Adrenal gland (tissue), 12 donors: ENCODE measurements around the gene CEP83. TPM values are rescaled to one million over a fixed set of nuclear protein-coding genes. Genes with fewer than 3 reads are reported as not detected.
A peak's percentile ranks its signal among the peaks of the same experiment; 100 is the strongest.

Experiments
- DNase-seq, 7 donors: peaks; one replicate each; pipeline ENCODE4 v3.0.0-alpha.2; 2019 to 2020
- H3K27ac ChIP-seq, 5 donors: fragments of 200-600 bp; sonication (generic) in 4 of 5; 1 replicate in 3 of 5; 2 replicates in 2 of 5; pipeline versions ENCODE4 v1.5.1 to v1.8.0; 2016 to 2020; ENCODE audit warnings: mild to moderate bottlenecking in 1 of 5
- H3K27me3 ChIP-seq: fragments of 200-600 bp; 2 replicates; pipeline ENCODE4 v1.8.0; 2021
- H3K36me3 ChIP-seq, 2 donors: fragments of 200-600 bp; replicated peaks in 1 of 2; 1 replicate in 1 of 2; 2 replicates in 1 of 2; pipeline versions ENCODE4 v1.5.1 to v1.8.0; 2018 to 2022
- H3K4me1 ChIP-seq, 2 donors: fragments of 200-600 bp; replicated peaks in 1 of 2; 1 replicate in 1 of 2; 2 replicates in 1 of 2; pipeline versions ENCODE4 v1.5.1 to v1.8.0; 2018 to 2021
- H3K4me3 ChIP-seq, 4 donors: fragments of 200-600 bp; sonication (generic) in 3 of 4; one replicate each; pipeline ENCODE4 v1.5.1; 2016 to 2018
- H3K9me3 ChIP-seq, 3 donors: fragments of 200-600 bp; sonication (generic) in 1 of 3; replicated peaks in 1 of 3; 1 replicate in 2 of 3; 2 replicates in 1 of 3; pipeline versions ENCODE4 v1.5.1 to v1.8.0; 2016 to 2021
- POLR2A ChIP-seq, 2 donors: fragments of 450-650 bp; IDR thresholded peaks; one replicate each; pipeline ENCODE4 v1.6.1; 2017; ENCODE audit warnings: antibody characterized with exemption in 2 of 2, mild to moderate bottlenecking in 2 of 2, moderate library complexity in 1 of 2
- WGBS, 4 donors: extraction: QIAGEN DNeasy Blood & Tissue Kit in 2 of 4; methylation state at CpG; one replicate each; pipeline versions ENCODE4 v1.1.5 to v1.1.7; 2013 to 2017; 5-methylcytosine and 5-hydroxymethylcytosine counted together
- intact Hi-C, 2 donors: fragments of 100-400 bp; cut with DNase I; formaldehyde crosslinking; loops; one replicate each; pipeline versions ENCODE4 v1.14.1 to v1.15.0; 2022 to 2023
- polyA plus RNA-seq, 3 donors: library from polyadenylated mRNA; stranded (reverse); fragments of 200-250 nt in 2 of 3; fragments of 350-450 nt in 1 of 3; fragmentation: Illumina TruSeq in 1 of 3; extraction: RNeasy Lipid Tissue Mini Kit (QIAGEN cat#74804) in 1 of 3; gene quantifications; one replicate each; pipeline ENCODE4 v1.2.3, GENCODE V29; 2013 to 2014
- total RNA-seq, 9 donors: library from RNA; depleted of rRNA in 4 of 9; stranded (reverse); fragments of >200 nt in 4 of 9; fragments of 120-200 nt in 1 of 9; fragmentation: NEBNext Ultra II Directional in 1 of 9; extraction: Animal tissue kit (Norgen Biotek cat#: 25700) in 1 of 9; gene quantifications; one replicate each; pipeline versions ENCODE4 v1.1.0 to v1.2.4, GENCODE V29; 2013 to 2023
- TF ChIP-seq, protein P1 (sequence below), 6 experiments: fragments of 450-650 bp in 4 of 6; fragments of 200-600 bp in 2 of 6; sonication (generic) in 1 of 6; IDR thresholded peaks; 1 replicate in 5 of 6; 2 replicates in 1 of 6; pipeline versions ENCODE4 v1.5.1 to v1.8.0; 2016 to 2021; ENCODE audit warnings: antibody characterized with exemption in 6 of 6, mild to moderate bottlenecking in 2 of 6, moderate library complexity in 1 of 6
- donor health status: healthy with polysubstance abuse.
- donor health status: Bipolar disorder and iron deficiency.
- donor health status: DM: yes; HTN: yes; CAD: no.
- donor health status: DM: no; HTN: no; CAD: no.
- donor health status: DM: no; HTN: no; CAD: no.
- donor health status: DM: yes; HTN: yes; CAD: no.

The CEP83 gene
- total and polyA plus RNA-seq, 12 donors: 7.8 to 30.4 (median 18.4) TPM

DNA sequence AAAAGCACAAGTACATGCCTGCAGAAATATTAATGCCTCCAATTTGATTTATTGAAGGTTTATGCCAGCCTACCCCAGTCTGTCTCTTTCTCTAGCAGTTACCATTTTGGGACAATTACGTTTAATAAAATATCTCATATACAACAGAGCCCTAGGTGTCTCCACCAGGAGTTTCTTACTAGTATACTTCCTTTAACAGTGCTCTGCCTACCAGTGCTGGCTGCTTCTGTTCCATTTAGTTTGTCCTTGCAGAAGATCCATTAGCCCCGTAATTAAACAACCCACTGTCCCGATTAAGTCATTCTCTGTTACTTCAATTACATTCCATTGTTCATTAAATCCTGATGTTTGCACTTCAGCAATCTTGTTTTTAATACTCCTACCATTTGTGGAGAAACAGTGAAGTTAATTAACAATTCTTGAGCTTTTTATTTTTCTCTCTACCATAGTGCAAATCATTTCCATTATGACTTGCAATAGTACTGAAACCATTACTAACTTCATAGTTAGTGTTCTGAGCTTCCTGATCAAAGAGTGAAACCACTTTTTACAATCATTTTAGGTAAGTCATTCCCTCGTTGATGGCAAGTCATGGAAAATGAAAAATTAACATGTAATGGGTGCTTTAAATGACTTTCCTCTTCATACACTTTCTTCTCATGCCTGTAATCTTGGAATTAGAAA lies 190.2 kb downstream of the CEP83 start:
- TF ChIP-seq POLR2A (IDR thresholded peaks at IDR 0.05): no peak
- TF ChIP-seq, protein P1, sequence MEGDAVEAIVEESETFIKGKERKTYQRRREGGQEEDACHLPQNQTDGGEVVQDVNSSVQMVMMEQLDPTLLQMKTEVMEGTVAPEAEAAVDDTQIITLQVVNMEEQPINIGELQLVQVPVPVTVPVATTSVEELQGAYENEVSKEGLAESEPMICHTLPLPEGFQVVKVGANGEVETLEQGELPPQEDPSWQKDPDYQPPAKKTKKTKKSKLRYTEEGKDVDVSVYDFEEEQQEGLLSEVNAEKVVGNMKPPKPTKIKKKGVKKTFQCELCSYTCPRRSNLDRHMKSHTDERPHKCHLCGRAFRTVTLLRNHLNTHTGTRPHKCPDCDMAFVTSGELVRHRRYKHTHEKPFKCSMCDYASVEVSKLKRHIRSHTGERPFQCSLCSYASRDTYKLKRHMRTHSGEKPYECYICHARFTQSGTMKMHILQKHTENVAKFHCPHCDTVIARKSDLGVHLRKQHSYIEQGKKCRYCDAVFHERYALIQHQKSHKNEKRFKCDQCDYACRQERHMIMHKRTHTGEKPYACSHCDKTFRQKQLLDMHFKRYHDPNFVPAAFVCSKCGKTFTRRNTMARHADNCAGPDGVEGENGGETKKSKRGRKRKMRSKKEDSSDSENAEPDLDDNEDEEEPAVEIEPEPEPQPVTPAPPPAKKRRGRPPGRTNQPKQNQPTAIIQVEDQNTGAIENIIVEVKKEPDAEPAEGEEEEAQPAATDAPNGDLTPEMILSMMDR (IDR thresholded peaks at IDR 0.05): no peak
- H3K27me3 ChIP-seq: no peaks in the 10 kb centered on the region
- no peaks in the 10 kb centered on the region for H3K9me3 ChIP-seq
- no peak for DNase-seq
- no peak overlapping the region for H3K27ac ChIP-seq
- 71 to 83% (median 78%) methylated on average over 4 of the region's 4 CpGs for WGBS, 4 donors
- H3K36me3 ChIP-seq: no peaks in the 10 kb centered on the region
- H3K4me1 ChIP-seq: no peaks in the 10 kb centered on the region
- intact Hi-C loops: no loop called here
- H3K4me3 ChIP-seq: no peak overlapping the region

DNA sequence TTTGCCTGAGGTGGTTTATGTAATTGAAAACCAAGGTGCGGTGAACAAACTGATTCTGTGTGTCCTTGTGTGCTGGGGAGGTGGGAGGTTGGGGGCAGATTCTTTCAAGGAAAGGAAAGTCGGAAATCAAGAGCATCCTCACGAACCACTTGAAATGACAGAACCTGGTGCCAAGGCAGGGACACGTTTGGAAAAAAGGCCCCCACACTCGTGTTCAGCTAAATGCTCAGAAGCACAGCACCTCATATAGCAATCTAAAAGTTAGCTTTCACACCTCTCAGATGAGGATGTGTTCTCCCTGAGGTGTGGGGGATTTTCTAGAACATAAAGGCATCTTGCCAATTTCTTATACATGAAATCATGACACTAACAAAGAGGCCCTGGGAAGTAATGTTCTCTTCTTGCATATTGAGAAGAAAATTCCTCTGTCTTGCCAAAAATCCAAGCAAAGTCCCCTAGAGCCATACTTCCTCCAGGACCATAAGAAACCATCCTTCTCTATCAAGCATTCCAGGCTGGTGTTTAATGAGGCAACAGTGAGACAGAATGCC lies 191.7 kb downstream of the CEP83 start:
- peak overlapping the region in 2 of 5 donors; percentile 46 to 57 for H3K27ac ChIP-seq
- no peak for DNase-seq
- no peaks in the 10 kb centered on the region for H3K27me3 ChIP-seq
- H3K4me1 ChIP-seq: peaks cover 5 to 8% of the 10 kb centered on the region in 2 donors
- no peaks in the 10 kb centered on the region for H3K9me3 ChIP-seq
- intact Hi-C loops: no loop called here
- no peak for TF ChIP-seq POLR2A (IDR thresholded peaks at IDR 0.05)
- TF ChIP-seq, protein P1 (IDR thresholded peaks at IDR 0.05): no peak
- H3K36me3 ChIP-seq: no peaks in the 10 kb centered on the region
- WGBS, 4 donors: 89 to 93% (median 91%) methylated on average over 5 of the region's 5 CpGs
- H3K4me3 ChIP-seq: no peak overlapping the region

DNA sequence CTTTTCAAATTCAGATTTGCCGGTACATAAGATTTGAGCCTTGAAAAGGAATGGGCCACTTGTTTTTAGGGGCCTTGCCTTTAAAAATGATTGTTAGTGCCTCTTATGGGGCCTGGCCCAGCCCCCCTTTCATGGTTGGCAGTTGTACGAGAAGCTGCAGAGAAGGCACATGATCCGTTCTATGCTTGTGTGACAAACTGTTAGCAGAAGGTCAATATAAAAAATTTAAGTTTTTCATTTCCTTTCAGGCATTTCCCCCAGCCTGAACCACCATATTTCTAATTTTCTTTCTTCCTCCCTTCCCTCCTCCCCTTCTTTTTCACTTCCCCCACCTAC lies 192.2 kb downstream of the CEP83 start:
- Histone ChIP-seq H3K36me3 (no peaks in the 10 kb centered on the region), H3K27ac (peak overlapping the region in 2 of 5 donors; percentile 46 to 57), H3K4me3 (no peak overlapping the region), H3K4me1 (peaks cover 8 to 12% of the 10 kb centered on the region in 2 donors), H3K27me3 (no peaks in the 10 kb centered on the region), H3K9me3 (no peaks in the 10 kb centered on the region)
- intact Hi-C loops: no loop called here
- no peak for DNase-seq
- WGBS, 4 donors: 42 to 75% (median 57%) methylated on average over 3 of the region's 3 CpGs
- TF ChIP-seq, protein P1 (IDR thresholded peaks at IDR 0.05): no peak
- no peak for TF ChIP-seq POLR2A (IDR thresholded peaks at IDR 0.05)

DNA sequence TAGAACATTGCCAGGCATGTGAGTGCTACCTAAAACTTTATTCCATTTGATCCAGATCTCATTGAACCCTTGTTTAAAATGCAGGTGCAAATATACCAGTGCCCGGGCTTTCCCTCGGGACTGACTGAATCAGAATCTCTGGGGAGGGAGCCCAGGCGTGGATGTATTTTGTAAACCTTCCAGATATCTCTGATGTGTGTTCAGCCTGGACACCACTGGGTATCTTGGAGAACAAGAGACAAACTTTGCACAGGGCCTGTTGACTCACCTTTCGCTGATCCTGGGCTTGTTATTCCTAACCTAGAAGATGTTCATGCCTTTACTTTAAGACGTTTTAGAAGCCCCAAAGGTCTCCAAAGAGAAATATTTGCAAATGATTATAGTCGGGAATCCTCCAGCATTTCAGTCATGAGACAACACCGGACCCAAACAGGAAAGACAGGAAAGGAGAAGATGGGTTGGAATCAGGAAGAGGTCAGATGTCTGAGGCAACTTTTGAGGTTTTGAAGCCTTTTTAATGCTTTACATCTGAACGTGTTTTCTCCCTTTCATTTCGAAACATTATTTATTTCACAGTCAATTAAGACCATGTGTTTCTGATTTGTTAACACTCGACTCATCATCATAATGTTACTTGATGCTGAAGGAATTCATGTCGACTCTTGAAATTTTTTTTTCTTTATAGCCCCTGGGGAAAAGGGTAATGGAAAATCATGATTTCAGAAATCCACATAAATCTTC lies 192.7 kb downstream of the CEP83 start:
- intact Hi-C loops: no loop called here
- 57 to 68% (median 66%) methylated on average over 11 of the region's 11 CpGs for WGBS, 4 donors

More for the DNA sequence above, 192.7 kb downstream of the CEP83 start:
- peaks cover 10 to 14% of the 10 kb centered on the region in 2 donors for H3K4me1 ChIP-seq
- no peaks in the 10 kb centered on the region for H3K27me3 ChIP-seq
- H3K4me3 ChIP-seq: no peak overlapping the region
- H3K9me3 ChIP-seq: no peaks in the 10 kb centered on the region
- H3K36me3 ChIP-seq: no peaks in the 10 kb centered on the region
- H3K27ac ChIP-seq: peak overlapping the region in 2 of 5 donors; percentile 46 to 57
- no peak for DNase-seq
- TF ChIP-seq POLR2A (IDR thresholded peaks at IDR 0.05): no peak
- TF ChIP-seq, protein P1 (IDR thresholded peaks at IDR 0.05): no peak
